ENCODE measurements around the gene GRIK1.

The GRIK1 gene

DNA sequence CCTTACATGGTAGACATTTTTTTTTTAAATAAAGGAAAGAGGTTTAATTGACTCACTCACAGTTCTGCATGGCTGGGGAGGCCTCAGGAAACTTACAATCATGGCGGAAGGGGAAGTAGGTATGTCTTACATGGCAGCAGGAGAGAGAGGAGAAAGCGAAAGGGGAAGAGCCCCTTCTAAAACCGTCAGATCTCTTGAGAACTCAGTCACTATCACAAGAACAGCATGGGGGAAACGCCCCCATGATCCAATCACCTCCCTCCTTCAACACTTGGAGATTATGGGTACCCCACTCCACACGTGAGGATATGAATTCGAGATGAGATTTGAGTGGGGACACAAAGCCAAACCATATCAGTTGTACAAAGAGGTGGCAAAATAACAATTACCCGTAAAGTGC is 301.7 kb downstream of the GRIK1 start:
- intact Hi-C loops (cut with micrococcal nuclease) = loop anchor here (5.0 kb wide), 1 partner anchor 66 kb away; no protein-coding TSS in a partner anchor

DNA sequence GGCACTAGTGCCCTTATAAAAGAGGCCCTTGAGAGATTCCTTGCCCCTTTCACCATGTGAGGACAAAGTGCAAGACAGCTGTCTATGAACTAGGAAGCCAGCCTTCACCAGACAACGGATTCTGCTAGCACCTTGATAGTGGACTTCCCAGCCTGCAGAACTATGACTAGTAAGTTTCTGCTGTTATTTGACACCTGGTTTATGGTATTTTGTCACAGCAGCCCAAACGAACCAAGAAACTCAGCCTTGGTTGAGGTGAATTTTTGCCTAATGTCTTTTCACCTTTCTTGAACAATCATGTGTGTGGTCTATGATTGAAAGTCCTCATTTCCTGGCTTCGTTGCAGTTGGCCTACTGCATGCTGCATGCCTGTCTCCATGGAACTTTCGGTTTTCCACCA is 302.2 kb downstream of the GRIK1 start:
- Mint-ChIP-seq H3K36me3 (ENCODE audit: low read depth) (peaks cover 5% of the 10 kb centered on the region), H3K27ac (peak overlapping the region; percentile 72), H3K27me3 (no peaks in the 10 kb centered on the region), H3K4me1 (ENCODE audit: low read depth) (peaks cover 34% of the 10 kb centered on the region), H3K4me3 (no peak overlapping the region), H3K9me3 (peaks cover 9% of the 10 kb centered on the region)
- intact Hi-C loops (cut with micrococcal nuclease) = loop anchor here (5.0 kb wide), 1 partner anchor 65 kb away; no protein-coding TSS in a partner anchor

More for the DNA sequence above, 301.7 kb downstream of the GRIK1 start:
- Mint-ChIP-seq H3K27ac (peak overlapping the region; percentile 72), H3K36me3 (ENCODE audit: low read depth) (peaks cover 5% of the 10 kb centered on the region), H3K27me3 (no peaks in the 10 kb centered on the region), H3K9me3 (peaks cover 9% of the 10 kb centered on the region), H3K4me3 (no peak overlapping the region), H3K4me1 (ENCODE audit: low read depth) (peaks cover 34% of the 10 kb centered on the region)

DNA sequence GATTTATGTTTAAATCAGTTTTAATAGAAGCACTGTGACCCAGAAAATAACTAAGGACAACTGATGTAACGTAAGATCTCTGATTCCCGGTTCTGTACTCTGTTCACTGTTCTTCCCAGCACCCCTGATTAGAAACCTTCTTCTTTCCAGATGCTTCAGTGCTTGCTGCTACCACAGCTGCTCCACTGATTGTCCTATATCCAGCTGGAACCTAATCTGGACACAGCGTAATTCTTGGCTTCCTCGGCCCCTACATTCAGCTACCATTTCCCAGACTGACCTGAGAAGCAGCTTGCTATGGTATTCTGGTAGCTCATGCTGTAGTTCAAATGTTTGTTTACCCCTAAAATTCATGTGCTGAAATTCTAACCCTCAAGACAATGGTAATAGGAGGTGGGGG is 302.7 kb downstream of the GRIK1 start:
- intact Hi-C loops (cut with micrococcal nuclease) = loop anchor here (5.0 kb wide), 1 partner anchor 65 kb away; no protein-coding TSS in a partner anchor
- peaks cover 34% of the 10 kb centered on the region for H3K4me1 Mint-ChIP-seq (ENCODE audit: low read depth)
- peaks cover 9% of the 10 kb centered on the region for H3K9me3 Mint-ChIP-seq
- H3K27me3 Mint-ChIP-seq = no peaks in the 10 kb centered on the region
- peaks cover 5% of the 10 kb centered on the region for H3K36me3 Mint-ChIP-seq (ENCODE audit: low read depth)
- H3K27ac Mint-ChIP-seq = no peak overlapping the region
- H3K4me3 Mint-ChIP-seq = no peak overlapping the region

DNA sequence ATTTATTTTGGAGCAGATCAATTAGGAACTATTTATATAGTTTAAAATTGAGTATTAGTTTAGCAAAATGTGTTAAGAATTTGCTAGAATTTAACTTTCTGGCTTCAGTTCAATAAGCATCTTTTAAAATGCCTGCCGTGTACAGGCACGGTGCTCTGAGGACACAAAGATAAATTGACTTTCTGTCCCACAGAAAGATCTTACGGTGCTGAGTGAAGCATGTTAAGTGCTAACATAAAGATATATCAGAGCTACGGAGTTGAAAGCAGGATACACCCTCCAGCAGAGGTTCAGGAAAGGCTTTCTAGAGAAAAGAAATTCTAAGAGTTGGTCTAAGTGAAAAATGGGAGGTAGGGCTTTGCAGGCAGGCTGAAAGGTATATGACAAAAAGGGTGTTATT is 305.4 kb downstream of the GRIK1 start:
- Mint-ChIP-seq H3K4me3 (no peak overlapping the region), H3K27me3 (no peaks in the 10 kb centered on the region), H3K36me3 (ENCODE audit: low read depth) (peaks cover 5% of the 10 kb centered on the region), H3K4me1 (ENCODE audit: low read depth) (peaks cover 19% of the 10 kb centered on the region), H3K9me3 (peaks cover 9% of the 10 kb centered on the region), H3K27ac (no peak overlapping the region)
- intact Hi-C loops (cut with micrococcal nuclease) = no loop called here

DNA sequence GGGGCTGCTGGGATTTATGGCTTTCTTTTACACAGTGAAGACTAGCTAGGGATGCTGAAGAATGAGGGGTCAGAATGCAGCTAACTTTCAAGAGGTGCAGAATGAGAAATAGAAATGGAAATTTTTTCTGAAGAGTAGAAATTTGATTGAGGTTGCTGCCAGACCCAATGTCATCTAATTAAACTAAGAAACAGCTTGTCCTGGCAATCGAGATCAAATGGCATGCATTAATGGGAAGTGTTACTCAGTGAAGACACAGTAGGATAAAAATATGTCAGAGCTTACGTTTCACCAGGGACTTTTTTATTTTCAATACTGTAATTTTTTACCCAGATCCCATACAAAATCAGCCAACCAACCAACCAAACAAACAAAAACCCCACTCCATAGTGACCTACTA is 306.0 kb downstream of the GRIK1 start:
- no peak overlapping the region for H3K27ac Mint-ChIP-seq
- intact Hi-C loops (cut with micrococcal nuclease) = no loop called here
- H3K36me3 Mint-ChIP-seq (ENCODE audit: low read depth) = peaks cover 5% of the 10 kb centered on the region
- H3K4me1 Mint-ChIP-seq (ENCODE audit: low read depth) = peaks cover 17% of the 10 kb centered on the region
- no peaks in the 10 kb centered on the region for H3K27me3 Mint-ChIP-seq
- no peak overlapping the region for H3K4me3 Mint-ChIP-seq
- peaks cover 9% of the 10 kb centered on the region for H3K9me3 Mint-ChIP-seq

DNA sequence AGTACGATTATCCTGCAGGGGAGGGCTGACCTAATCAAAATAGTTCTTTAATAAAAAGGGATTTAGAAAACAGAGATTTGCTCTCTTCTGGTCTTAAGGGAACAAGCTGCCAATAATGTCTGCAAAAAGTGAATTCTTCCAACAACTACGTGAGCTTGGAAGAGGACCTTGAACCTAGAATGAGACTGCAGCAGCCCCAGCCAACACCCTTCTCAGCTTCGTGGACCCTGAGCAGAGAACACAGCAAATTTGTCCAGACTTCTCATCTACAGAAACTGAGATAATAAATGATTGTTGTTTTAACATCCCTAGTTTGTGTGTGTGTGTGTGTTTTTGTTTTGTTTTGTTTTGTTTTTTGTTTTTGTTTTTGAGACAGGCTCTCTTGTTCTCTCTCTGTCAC is 309.4 kb downstream of the GRIK1 start:
- H3K27ac Mint-ChIP-seq = no peak overlapping the region
- H3K36me3 Mint-ChIP-seq (ENCODE audit: low read depth) = no peaks in the 10 kb centered on the region
- H3K27me3 Mint-ChIP-seq = no peaks in the 10 kb centered on the region
- intact Hi-C loops (cut with micrococcal nuclease) = no loop called here
- H3K4me1 Mint-ChIP-seq (ENCODE audit: low read depth) = peaks cover 8% of the 10 kb centered on the region
- no peak overlapping the region for H3K4me3 Mint-ChIP-seq
- no peaks in the 10 kb centered on the region for H3K9me3 Mint-ChIP-seq

DNA sequence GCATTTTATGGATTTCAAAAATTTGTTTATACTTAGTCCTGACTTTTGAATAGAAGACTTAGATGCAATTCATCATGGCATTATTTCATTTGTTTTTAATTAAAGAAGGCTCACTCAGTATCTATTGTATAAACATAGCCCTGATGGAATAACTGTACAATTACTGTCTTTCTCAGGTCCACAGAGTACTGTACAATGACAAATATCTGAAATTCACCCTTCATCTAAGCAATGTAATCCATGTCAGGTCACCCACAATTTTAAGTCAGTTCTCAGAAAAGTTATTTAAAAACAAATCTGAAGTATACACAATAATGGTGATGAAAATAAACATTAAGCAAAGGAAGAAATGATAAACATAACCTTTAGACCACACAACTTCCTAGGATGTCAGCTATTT is 311.9 kb downstream of the GRIK1 start:
- peaks cover 17% of the 10 kb centered on the region for H3K4me1 Mint-ChIP-seq (ENCODE audit: low read depth)
- intact Hi-C loops (cut with micrococcal nuclease) = no loop called here
- peaks cover 5% of the 10 kb centered on the region for H3K9me3 Mint-ChIP-seq
- H3K27me3 Mint-ChIP-seq = no peaks in the 10 kb centered on the region
- no peak overlapping the region for H3K27ac Mint-ChIP-seq
- H3K4me3 Mint-ChIP-seq = no peak overlapping the region
- H3K36me3 Mint-ChIP-seq (ENCODE audit: low read depth) = no peaks in the 10 kb centered on the region

DNA sequence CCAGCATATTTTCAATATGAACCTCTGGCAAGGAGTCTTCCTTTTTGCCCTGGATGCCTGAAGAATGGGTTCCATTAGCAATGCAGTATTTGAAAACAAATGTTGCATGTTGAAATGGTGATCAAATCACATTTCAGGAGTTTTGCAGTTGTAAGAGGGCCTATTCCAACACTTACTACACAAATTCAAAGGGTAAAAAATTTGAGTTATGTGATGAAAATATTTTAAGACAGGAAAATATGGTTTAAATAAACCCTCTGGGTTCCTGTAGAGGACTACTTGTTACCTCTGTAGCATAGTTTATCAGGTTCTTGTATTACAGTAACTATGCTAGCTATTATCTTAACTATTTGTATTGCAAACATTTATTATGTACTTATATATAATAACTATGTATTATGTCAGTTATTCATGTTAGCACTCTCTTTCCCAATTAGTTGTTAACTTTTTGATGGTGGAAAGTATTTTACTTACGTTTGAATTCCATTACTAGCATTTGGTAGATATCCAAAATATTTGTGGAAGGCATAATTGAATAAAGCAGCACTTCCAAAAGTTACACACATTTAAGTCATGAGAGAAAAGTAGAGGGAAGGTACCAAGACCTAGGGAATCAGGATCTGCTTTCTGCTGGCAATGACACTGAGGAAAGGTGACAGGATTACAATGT is 312.9 kb downstream of the GRIK1 start:
- H3K27ac Mint-ChIP-seq = no peak overlapping the region
- peaks cover 17% of the 10 kb centered on the region for H3K4me1 Mint-ChIP-seq (ENCODE audit: low read depth)
- H3K27me3 Mint-ChIP-seq = no peaks in the 10 kb centered on the region
- no peaks in the 10 kb centered on the region for H3K36me3 Mint-ChIP-seq (ENCODE audit: low read depth)
- H3K9me3 Mint-ChIP-seq = peaks cover 13% of the 10 kb centered on the region
- H3K4me3 Mint-ChIP-seq = no peak overlapping the region
- intact Hi-C loops (cut with micrococcal nuclease) = no loop called here

DNA sequence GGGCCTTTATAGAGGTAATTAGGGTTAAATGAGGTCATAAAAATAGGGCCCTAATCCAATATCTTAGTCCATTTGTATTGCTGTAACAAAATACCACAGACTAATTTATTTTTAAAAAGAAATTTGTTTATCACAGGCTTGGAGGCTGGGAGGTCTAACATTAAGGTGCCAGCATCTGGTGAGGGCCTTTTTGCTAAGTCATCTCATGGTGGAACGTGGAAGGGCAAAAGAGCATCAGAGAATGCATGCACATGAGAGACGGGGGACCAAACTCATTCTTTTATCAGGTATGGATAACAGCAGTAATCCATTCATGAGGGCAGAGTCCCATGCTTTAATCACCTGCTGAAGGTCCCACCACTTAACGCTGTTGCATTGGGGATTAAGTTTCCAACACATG is 313.8 kb downstream of the GRIK1 start:
- H3K36me3 Mint-ChIP-seq (ENCODE audit: low read depth) = no peaks in the 10 kb centered on the region
- no peak overlapping the region for H3K27ac Mint-ChIP-seq
- intact Hi-C loops (cut with micrococcal nuclease) = no loop called here
- no peak overlapping the region for H3K4me3 Mint-ChIP-seq
- H3K9me3 Mint-ChIP-seq = peaks cover 13% of the 10 kb centered on the region
- H3K4me1 Mint-ChIP-seq (ENCODE audit: low read depth) = peaks cover 17% of the 10 kb centered on the region
- no peaks in the 10 kb centered on the region for H3K27me3 Mint-ChIP-seq

DNA sequence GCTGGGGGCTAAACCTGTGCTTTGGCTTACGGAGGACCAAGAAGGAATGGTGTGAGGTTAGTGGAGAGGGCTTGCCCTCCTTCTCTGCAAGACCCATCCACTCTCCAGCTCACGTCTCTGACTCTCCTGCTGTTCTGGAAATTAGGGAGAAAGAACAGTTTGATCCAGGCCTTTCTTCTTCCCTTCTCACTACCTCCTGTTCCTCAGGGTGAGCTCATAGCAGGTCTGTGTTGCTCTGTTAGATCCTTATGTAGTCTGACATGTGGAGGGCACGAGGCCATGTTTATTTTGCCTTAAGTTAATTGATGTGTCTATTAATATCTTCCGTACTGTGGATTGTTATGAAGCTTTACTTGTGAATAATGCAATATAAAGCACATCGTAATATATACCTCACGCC is 315.0 kb downstream of the GRIK1 start:
- peaks cover 13% of the 10 kb centered on the region for H3K9me3 Mint-ChIP-seq
- intact Hi-C loops (cut with micrococcal nuclease) = no loop called here
- no peaks in the 10 kb centered on the region for H3K36me3 Mint-ChIP-seq (ENCODE audit: low read depth)
- H3K27ac Mint-ChIP-seq = no peak overlapping the region
- no peaks in the 10 kb centered on the region for H3K27me3 Mint-ChIP-seq
- no peak overlapping the region for H3K4me3 Mint-ChIP-seq
- peaks cover 17% of the 10 kb centered on the region for H3K4me1 Mint-ChIP-seq (ENCODE audit: low read depth)

DNA sequence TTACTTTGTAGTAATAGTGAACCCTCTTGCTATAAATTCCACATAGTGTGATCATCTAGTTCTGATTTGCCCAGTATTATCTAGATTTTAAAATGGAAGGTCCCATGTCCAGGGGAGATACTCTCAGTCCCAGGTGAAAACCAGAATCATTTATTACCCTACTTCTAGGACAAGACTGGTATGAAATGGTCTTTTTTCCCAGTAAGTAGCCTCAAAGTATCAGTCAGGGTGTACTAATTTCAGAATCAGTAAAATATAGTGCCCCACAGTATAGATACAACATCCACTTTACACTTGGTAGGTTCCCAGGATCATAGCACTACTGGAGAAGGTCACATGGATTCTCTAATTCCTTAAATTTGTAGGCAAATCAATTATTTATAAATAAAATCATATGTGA is 318.3 kb downstream of the GRIK1 start:
- Mint-ChIP-seq H3K27ac (no peak overlapping the region), H3K9me3 (peaks cover 13% of the 10 kb centered on the region), H3K4me1 (ENCODE audit: low read depth) (peaks cover 11% of the 10 kb centered on the region), H3K36me3 (ENCODE audit: low read depth) (no peaks in the 10 kb centered on the region), H3K4me3 (no peak overlapping the region), H3K27me3 (no peaks in the 10 kb centered on the region)
- intact Hi-C loops (cut with micrococcal nuclease) = no loop called here

DNA sequence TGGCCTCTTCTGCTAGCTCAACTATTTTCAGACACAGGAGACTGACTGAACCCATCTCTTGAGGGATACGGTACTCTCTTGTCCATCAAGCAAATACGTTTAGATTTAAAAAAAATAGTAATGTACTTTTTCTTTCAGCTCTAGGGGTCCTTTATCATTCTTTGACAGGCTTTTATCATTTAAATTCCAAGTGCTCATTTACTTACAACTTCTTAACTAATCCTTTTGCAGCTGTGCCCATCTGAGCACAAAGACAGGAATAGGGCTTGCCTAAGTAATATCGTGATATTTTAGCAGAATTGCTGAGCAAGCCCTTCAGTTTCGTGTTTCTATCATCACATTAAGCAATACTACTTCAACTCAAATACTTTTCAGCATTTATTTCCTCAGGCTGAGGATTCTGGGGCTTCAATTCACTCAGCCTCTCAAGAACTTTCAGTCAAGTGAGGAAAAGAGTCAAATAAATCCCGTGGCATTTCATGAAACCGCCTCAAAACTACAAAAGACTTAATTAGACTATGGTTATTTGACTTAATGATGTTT is 323.5 kb downstream of the GRIK1 start:
- Mint-ChIP-seq H3K27me3 (no peaks in the 10 kb centered on the region), H3K36me3 (ENCODE audit: low read depth) (no peaks in the 10 kb centered on the region), H3K4me3 (no peak overlapping the region), H3K9me3 (no peaks in the 10 kb centered on the region), H3K27ac (no peak overlapping the region), H3K4me1 (ENCODE audit: low read depth) (no peaks in the 10 kb centered on the region)
- intact Hi-C loops (cut with micrococcal nuclease) = no loop called here

DNA sequence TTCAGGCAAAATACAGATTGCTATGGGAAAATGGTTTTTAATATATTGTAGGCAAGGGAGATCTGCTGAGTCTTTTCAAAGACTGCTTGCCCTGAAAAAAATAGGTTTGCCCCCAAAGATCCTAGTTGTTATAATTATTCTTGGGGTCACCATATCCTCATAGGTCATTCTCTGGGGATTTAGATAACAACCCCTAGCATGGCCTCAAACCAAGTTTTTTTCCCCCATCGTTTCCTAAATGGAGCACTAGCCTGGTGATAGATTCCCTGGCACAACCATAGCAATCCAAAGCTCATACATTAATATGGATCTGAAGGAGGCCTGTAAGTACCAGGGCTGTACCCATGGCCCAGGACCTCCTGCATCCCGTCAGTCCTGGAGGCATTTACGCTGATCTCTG is 325.9 kb downstream of the GRIK1 start:
- H3K36me3 Mint-ChIP-seq (ENCODE audit: low read depth) = no peaks in the 10 kb centered on the region
- H3K27ac Mint-ChIP-seq = no peak overlapping the region
- H3K4me1 Mint-ChIP-seq (ENCODE audit: low read depth) = no peaks in the 10 kb centered on the region
- H3K4me3 Mint-ChIP-seq = no peak overlapping the region
- intact Hi-C loops (cut with micrococcal nuclease) = no loop called here
- no peaks in the 10 kb centered on the region for H3K9me3 Mint-ChIP-seq
- no peaks in the 10 kb centered on the region for H3K27me3 Mint-ChIP-seq

DNA sequence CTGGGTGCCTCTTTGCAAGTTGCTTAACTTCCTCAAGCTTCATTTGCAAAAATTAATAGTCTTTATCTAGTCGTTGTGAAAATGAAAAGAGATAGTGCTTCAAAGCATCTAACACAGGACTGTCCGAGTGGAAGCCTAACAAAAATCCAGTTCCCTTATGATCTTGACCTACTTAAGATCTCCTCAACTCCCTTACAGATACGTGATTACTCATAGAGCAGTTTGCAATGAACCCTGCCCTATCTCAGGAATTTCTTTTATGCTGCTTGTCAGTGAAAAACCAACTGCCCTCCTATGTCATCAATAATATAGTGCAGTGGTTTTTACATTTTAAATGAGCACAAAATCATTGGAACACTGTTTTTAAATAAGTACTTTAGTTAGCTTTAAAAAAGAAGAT is 326.8 kb downstream of the GRIK1 start:
- no peaks in the 10 kb centered on the region for H3K9me3 Mint-ChIP-seq
- no peaks in the 10 kb centered on the region for H3K27me3 Mint-ChIP-seq
- no peaks in the 10 kb centered on the region for H3K36me3 Mint-ChIP-seq (ENCODE audit: low read depth)
- no peak overlapping the region for H3K4me3 Mint-ChIP-seq
- H3K27ac Mint-ChIP-seq = no peak overlapping the region
- no peaks in the 10 kb centered on the region for H3K4me1 Mint-ChIP-seq (ENCODE audit: low read depth)
- intact Hi-C loops (cut with micrococcal nuclease) = no loop called here

Data from dendritic cell treated with granulocyte-macrophage colony-stimulating factor and Interleukin-4, amounts not matched to agents 40 ng/mL and 50 ng/mL, for 4 days (primary cell).